Gastrocnemius medialis (tissue), 4 donors: Measurements from ENCODE around the gene MOB3C.
"Not testable (repeated sequence)": the region's sequence is repeated elsewhere in the genome, so short reads cannot be mapped to it uniquely, and the experiment has no call there.

Experiments used
- POLR2A ChIP-seq, 2 donors: fragments of 450-650 bp; IDR thresholded peaks; one replicate each; pipeline ENCODE4 v1.6.1; 2017; ENCODE audit warnings: antibody characterized with exemption in 2 of 2, mild to moderate bottlenecking in 2 of 2, moderate library complexity in 2 of 2
- TF ChIP-seq, protein P1 (sequence below), 5 experiments: fragments of 450-650 bp in 3 of 5; fragments of 200-600 bp in 2 of 5; sonication (generic) in 2 of 5; IDR thresholded peaks in 4 of 5; conservative IDR thresholded peaks in 1 of 5; 1 replicate in 4 of 5; 2 replicates in 1 of 5; pipeline ENCODE4 v1.5.1; 2016 to 2019; ENCODE audit warnings: antibody characterized with exemption in 5 of 5, mild to moderate bottlenecking in 3 of 5, moderate library complexity in 3 of 5

GRCh38 chr1:46662919-46663318, 46.3 kb upstream of the MOB3C start:
- TF ChIP-seq, protein P1, sequence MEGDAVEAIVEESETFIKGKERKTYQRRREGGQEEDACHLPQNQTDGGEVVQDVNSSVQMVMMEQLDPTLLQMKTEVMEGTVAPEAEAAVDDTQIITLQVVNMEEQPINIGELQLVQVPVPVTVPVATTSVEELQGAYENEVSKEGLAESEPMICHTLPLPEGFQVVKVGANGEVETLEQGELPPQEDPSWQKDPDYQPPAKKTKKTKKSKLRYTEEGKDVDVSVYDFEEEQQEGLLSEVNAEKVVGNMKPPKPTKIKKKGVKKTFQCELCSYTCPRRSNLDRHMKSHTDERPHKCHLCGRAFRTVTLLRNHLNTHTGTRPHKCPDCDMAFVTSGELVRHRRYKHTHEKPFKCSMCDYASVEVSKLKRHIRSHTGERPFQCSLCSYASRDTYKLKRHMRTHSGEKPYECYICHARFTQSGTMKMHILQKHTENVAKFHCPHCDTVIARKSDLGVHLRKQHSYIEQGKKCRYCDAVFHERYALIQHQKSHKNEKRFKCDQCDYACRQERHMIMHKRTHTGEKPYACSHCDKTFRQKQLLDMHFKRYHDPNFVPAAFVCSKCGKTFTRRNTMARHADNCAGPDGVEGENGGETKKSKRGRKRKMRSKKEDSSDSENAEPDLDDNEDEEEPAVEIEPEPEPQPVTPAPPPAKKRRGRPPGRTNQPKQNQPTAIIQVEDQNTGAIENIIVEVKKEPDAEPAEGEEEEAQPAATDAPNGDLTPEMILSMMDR (IDR thresholded peaks at IDR 0.05 in 4 of 5, conservative IDR thresholded peaks at IDR 0.05 in 1 of 5) = not testable (repeated sequence)
- TF ChIP-seq POLR2A (IDR thresholded peaks at IDR 0.05) = not testable (repeated sequence)
